Measurements from ENCODE around the gene BLOC1S4. TPM values are rescaled to one million over a fixed set of nuclear protein-coding genes. Genes with fewer than 3 reads are reported as not detected.

Gene BLOC1S4
- total RNA-seq, 1 donor from 2014 or later: 22.5 TPM

DNA sequence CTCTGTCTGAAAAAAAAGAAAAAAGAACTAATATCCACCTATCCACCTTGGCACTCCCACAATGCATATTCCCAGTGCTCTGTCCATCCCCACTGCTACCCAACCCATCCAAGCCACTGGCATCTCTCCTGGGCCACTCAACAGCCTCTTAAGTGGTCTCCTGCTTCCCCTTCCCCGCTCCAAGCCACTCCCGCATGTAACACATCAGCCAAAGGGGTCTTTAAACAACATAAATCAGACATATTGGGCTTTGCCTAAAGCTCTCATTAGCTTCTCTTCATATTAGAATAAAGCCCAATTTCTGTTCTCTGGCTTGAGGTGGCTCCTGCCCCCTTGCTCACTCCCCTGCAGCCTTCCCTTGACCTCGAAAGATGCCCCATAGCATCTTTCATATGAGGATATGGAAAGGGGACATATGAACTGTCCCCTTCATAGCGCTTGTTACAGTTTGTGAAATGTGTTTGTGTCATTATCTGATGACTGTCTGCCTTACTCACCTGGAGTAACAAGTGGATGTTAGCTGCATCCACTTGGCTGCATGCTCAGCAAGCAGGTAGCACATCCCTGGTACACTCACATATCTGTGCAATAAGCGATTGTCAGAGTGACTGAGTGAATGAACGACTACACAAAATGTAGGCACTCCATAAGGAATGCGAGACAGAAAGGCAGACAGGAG is 3.1 kb downstream of the BLOC1S4 start:
- peaks cover 17% of the 10 kb centered on the region for H3K4me1 Mint-ChIP-seq (ENCODE audit: low read depth, unreplicated experiment)

DNA sequence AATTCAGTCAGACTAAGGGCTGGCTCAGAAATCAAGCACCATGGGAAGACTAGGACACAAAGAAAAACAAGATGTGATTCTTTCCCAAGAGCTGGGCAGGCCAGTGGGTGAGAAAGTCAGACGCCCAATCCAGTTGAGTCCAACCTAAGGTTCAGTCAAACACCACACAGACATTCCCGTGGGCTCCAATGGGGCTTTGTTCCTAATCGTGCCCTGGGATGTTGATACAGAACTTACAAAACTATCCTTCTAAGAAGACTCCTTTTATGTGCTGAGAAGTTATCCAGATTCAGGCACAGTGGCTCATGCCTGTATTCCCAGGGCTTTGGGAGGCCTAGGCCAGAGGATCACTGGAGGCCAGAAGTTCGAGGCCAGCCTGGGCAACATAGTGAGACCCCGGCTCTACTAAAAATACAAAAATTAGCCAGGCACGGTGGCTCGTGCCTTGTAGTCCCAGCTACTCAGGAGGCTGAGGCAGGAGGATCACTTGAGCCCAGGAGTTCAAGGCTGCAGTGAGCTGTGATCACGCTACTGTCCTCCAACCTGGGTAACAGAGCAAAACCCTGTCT is 3.7 kb downstream of the BLOC1S4 start:
- Mint-ChIP-seq H3K4me3 (ENCODE audit: unreplicated experiment) (no peak overlapping the region), H3K36me3 (ENCODE audit: unreplicated experiment) (no peaks in the 10 kb centered on the region), H3K27me3 (ENCODE audit: unreplicated experiment) (peaks cover 4% of the 10 kb centered on the region), H3K4me1 (ENCODE audit: low read depth, unreplicated experiment) (peaks cover 17% of the 10 kb centered on the region), H3K9me3 (ENCODE audit: unreplicated experiment) (peaks cover 4% of the 10 kb centered on the region), H3K27ac (ENCODE audit: unreplicated experiment) (no peak overlapping the region)
- no peak for DNase-seq
- TF ChIP-seq, protein P1, sequence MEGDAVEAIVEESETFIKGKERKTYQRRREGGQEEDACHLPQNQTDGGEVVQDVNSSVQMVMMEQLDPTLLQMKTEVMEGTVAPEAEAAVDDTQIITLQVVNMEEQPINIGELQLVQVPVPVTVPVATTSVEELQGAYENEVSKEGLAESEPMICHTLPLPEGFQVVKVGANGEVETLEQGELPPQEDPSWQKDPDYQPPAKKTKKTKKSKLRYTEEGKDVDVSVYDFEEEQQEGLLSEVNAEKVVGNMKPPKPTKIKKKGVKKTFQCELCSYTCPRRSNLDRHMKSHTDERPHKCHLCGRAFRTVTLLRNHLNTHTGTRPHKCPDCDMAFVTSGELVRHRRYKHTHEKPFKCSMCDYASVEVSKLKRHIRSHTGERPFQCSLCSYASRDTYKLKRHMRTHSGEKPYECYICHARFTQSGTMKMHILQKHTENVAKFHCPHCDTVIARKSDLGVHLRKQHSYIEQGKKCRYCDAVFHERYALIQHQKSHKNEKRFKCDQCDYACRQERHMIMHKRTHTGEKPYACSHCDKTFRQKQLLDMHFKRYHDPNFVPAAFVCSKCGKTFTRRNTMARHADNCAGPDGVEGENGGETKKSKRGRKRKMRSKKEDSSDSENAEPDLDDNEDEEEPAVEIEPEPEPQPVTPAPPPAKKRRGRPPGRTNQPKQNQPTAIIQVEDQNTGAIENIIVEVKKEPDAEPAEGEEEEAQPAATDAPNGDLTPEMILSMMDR (IDR thresholded peaks at IDR 0.05; ENCODE audit: partially characterized antibody, unreplicated experiment): no peak

More for the DNA sequence above, 3.1 kb downstream of the BLOC1S4 start:
- TF ChIP-seq, protein P1 (IDR thresholded peaks at IDR 0.05; ENCODE audit: partially characterized antibody, unreplicated experiment): no peak
- Mint-ChIP-seq H3K27me3 (ENCODE audit: unreplicated experiment) (peaks cover 7% of the 10 kb centered on the region), H3K36me3 (ENCODE audit: unreplicated experiment) (no peaks in the 10 kb centered on the region), H3K4me3 (ENCODE audit: unreplicated experiment) (peak overlapping the region; percentile 27), H3K27ac (ENCODE audit: unreplicated experiment) (peak overlapping the region; percentile 26), H3K9me3 (ENCODE audit: unreplicated experiment) (peaks cover 4% of the 10 kb centered on the region)
- DNase-seq: no peak

DNA sequence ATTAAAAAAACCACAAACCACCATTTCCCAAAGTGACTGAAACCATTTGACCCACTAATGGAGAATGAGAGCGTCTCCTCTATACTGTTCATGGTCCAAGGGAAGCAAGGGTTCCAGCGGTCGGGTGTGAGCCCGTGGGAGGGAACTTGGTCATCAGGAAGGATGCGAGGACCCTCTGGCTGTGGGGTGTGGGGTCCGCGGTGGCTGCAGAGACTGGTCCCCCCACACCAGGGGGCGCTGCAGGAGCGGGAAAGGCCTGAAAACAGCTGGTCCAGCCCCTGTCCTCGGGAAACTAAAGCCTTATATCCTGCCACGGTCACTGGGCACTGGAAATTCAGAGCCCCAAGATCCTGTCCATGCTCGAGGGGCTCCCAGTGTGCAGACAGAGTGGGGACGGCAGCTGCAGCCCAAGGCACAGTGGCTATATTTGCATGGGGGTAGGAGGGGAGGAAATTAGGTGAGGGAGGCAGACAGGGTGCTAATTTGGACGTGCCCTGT is 4.3 kb downstream of the BLOC1S4 start:
- TF ChIP-seq, protein P1 (IDR thresholded peaks at IDR 0.05; ENCODE audit: partially characterized antibody, unreplicated experiment): peak; percentile 91
- no peak overlapping the region for H3K4me3 Mint-ChIP-seq (ENCODE audit: unreplicated experiment)
- H3K27ac Mint-ChIP-seq (ENCODE audit: unreplicated experiment): no peak overlapping the region

DNA sequence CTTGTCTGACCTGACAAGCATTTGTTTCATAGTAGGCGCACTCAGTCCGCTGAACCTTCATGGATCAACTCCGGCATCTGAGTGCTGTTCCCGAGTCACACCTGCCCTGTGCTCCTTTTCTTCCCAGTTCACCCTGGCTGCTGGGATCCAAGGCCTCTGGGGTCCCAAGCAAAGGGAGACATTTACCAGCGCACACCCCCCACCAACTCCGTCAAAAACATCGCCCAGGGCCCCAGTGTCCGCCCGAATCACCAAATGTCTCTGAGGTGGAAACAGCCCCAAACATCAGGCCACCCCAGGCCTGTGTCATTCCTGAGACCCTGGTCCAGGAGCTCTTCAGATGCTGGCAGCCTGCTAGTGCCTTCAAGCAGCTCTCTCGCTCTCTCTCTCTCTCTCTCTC is 5.1 kb downstream of the BLOC1S4 start:
- no peak overlapping the region for H3K27ac Mint-ChIP-seq (ENCODE audit: unreplicated experiment)
- no peaks in the 10 kb centered on the region for H3K36me3 Mint-ChIP-seq (ENCODE audit: unreplicated experiment)
- peaks cover 17% of the 10 kb centered on the region for H3K4me1 Mint-ChIP-seq (ENCODE audit: low read depth, unreplicated experiment)
- no peak overlapping the region for H3K4me3 Mint-ChIP-seq (ENCODE audit: unreplicated experiment)
- peaks cover 1% of the 10 kb centered on the region for H3K9me3 Mint-ChIP-seq (ENCODE audit: unreplicated experiment)
- DNase-seq: no peak
- H3K27me3 Mint-ChIP-seq (ENCODE audit: unreplicated experiment): peaks cover 2% of the 10 kb centered on the region
- TF ChIP-seq, protein P1 (IDR thresholded peaks at IDR 0.05; ENCODE audit: partially characterized antibody, unreplicated experiment): no peak

More for the DNA sequence above, 4.3 kb downstream of the BLOC1S4 start:
- Mint-ChIP-seq H3K36me3 (ENCODE audit: unreplicated experiment) (no peaks in the 10 kb centered on the region), H3K27me3 (ENCODE audit: unreplicated experiment) (peaks cover 4% of the 10 kb centered on the region), H3K9me3 (ENCODE audit: unreplicated experiment) (peaks cover 4% of the 10 kb centered on the region), H3K4me1 (ENCODE audit: low read depth, unreplicated experiment) (peaks cover 17% of the 10 kb centered on the region)
- peak; percentile 97 for DNase-seq

DNA sequence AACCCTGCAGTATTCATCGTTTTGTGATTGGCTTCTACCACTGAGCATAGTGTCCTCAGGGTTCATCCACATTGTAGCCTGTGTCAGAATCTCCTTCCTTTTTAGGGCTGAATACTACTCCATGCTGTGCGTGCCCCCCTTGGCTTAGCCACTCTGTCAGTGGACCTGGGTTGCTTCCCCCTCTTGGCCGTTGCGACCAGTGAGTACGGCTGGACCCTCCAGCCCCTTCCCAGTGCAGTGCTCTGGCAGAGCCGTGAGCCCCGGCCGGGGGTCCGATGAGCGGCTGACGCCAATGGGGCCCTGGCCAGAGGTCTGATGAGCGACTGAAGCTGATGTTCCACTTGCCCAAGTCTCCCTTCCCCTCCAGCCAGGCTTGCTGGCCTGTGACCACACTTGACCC is 6.9 kb downstream of the BLOC1S4 start:
- no peaks in the 10 kb centered on the region for H3K36me3 Mint-ChIP-seq (ENCODE audit: unreplicated experiment)
- TF ChIP-seq, protein P1 (IDR thresholded peaks at IDR 0.05; ENCODE audit: partially characterized antibody, unreplicated experiment): no peak
- peaks cover 5% of the 10 kb centered on the region for H3K27me3 Mint-ChIP-seq (ENCODE audit: unreplicated experiment)
- H3K4me3 Mint-ChIP-seq (ENCODE audit: unreplicated experiment): no peak overlapping the region
- no peak overlapping the region for H3K27ac Mint-ChIP-seq (ENCODE audit: unreplicated experiment)
- H3K4me1 Mint-ChIP-seq (ENCODE audit: low read depth, unreplicated experiment): peaks cover 21% of the 10 kb centered on the region
- no peak for DNase-seq
- H3K9me3 Mint-ChIP-seq (ENCODE audit: unreplicated experiment): peaks cover 7% of the 10 kb centered on the region

Measured in glutamatergic neuron (in vitro differentiated cells).